Measurements from ENCODE around the gene BBS9.
A peak's percentile ranks its signal among the peaks of the same experiment; 100 is the strongest.
"Not testable (repeated sequence)": the region's sequence is repeated elsewhere in the genome, so short reads cannot be mapped to it uniquely, and the experiment has no call there.

Gene BBS9

GRCh38 chr7:33128990-33129805 is at the start of gene BBS9:
BBS9 (plus strand) TSS chr7:33129564; CDS start chr7:33146253, 16,689 bp downstream.
- DNase-seq = peak; percentile 92 to 99 (median 95)
- intact Hi-C loops (cut with DNase I) = loop anchor here (5.0 kb wide), 1 partner anchor 67 kb away; the partner anchor contains the start of gene NT5C3A

- no peak for DNase-seq
- intact Hi-C loops (cut with DNase I) = no loop called here
Observed at GRCh38 chr7:33079763-33080690, 49.3 kb upstream of the BBS9 start.

GRCh38 chr7:33087356-33087755 is 42.0 kb upstream of the BBS9 start:
- DNase-seq = no peak
- intact Hi-C loops (cut with DNase I) = no loop called here

GRCh38 chr7:33087858-33088257 is 41.5 kb upstream of the BBS9 start:
- no peak for DNase-seq
- intact Hi-C loops (cut with DNase I) = no loop called here

- DNase-seq = no peak
- intact Hi-C loops (cut with DNase I) = no loop called here
Observed at GRCh38 chr7:33089142-33089541, 40.2 kb upstream of the BBS9 start.

GRCh38 chr7:33091111-33091531 is 38.2 kb upstream of the BBS9 start:
- no peak for DNase-seq
- intact Hi-C loops (cut with DNase I) = no loop called here

- intact Hi-C loops (cut with DNase I) = no loop called here
- no peak for DNase-seq
Observed at GRCh38 chr7:33091641-33092191, 37.6 kb upstream of the BBS9 start.

GRCh38 chr7:33093266-33093665 is 36.1 kb upstream of the BBS9 start:
- DNase-seq = no peak
- intact Hi-C loops (cut with DNase I) = no loop called here

GRCh38 chr7:33094745-33095275 is 34.6 kb upstream of the BBS9 start:
- DNase-seq; intact Hi-C loops (cut with DNase I): not testable (repeated sequence)

- intact Hi-C loops (cut with DNase I) = no loop called here
- DNase-seq = no peak
Observed at GRCh38 chr7:33099154-33099940, 30.0 kb upstream of the BBS9 start.

- DNase-seq = no peak
- intact Hi-C loops (cut with DNase I) = no loop called here
Observed at GRCh38 chr7:33100770-33101169, 28.6 kb upstream of the BBS9 start.

GRCh38 chr7:33101906-33102305 is 27.5 kb upstream of the BBS9 start:
- DNase-seq = no peak
- intact Hi-C loops (cut with DNase I) = no loop called here

GRCh38 chr7:33107136-33108066 is 22.0 kb upstream of the BBS9 start:
- intact Hi-C loops (cut with DNase I) = loop anchor here (5.0 kb wide), 1 partner anchor 40 kb away; no protein-coding TSS in a partner anchor
- peak in 28 of 42 donors; percentile 18 to 74 (median 44) for DNase-seq

GRCh38 chr7:33108554-33109004 is 20.8 kb upstream of the BBS9 start:
- intact Hi-C loops (cut with DNase I) = loop anchor here (5.0 kb wide), 1 partner anchor 41 kb away; no protein-coding TSS in a partner anchor
- DNase-seq = no peak

- peak; percentile 11 to 87 (median 74) for DNase-seq
- intact Hi-C loops (cut with DNase I) = loop anchor here (5.0 kb wide), 1 partner anchor 42 kb away; no protein-coding TSS in a partner anchor
Observed at GRCh38 chr7:33109005-33109757, 20.2 kb upstream of the BBS9 start, which contains the start of gene RP9. RP9 (minus strand) TSS chr7:33109404; CDS start chr7:33109372, 32 bp downstream.

- intact Hi-C loops (cut with DNase I) = loop anchor here (2.0 to 5.0 kb wide), 2 partner anchors 17 to 42 kb away; no protein-coding TSS in a partner anchor
- peak in 25 of 42 donors; percentile 8 to 67 (median 29) for DNase-seq
Observed at GRCh38 chr7:33109758-33110238, 19.6 kb upstream of the BBS9 start.

All from head of caudate nucleus (tissue), 42 donors.